Ramos (cell line): Measurements from ENCODE around the gene GRHPR.
"Not testable (repeated sequence)": the region's sequence is repeated elsewhere in the genome, so short reads cannot be mapped to it uniquely, and the experiment has no call there.

ENCODE experiments used
- in situ Hi-C: fragments of 300-500 bp; cut with MboI; formaldehyde crosslinking; loops from one replicate; pipeline ENCODE4 v1.14.3; 2022; ENCODE audit warnings: low sequenced_read_pairs; ENCODE audit not compliant: unreplicated experiment

Gene GRHPR

DNA sequence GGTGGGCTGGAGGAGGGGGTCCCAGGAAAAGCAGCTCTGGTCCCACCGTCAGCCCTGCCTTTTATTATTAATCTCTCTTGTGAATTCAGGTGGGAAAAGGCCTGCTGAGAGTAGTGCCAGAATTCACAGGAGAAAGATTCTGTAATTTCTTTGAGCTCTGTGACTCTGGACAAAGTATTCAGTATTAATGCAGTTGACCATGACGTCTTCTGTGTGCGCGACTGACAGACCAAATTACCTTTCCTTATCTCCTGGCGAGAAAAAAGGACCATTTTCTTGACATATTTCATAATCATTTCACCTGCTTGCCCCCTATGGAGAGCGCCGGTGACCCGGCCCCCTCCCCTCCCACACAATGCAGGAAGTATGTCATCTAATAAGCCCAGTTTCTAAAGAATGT lies 26.8 kb upstream of the GRHPR start:
- in situ Hi-C loops, result no loop called here

DNA sequence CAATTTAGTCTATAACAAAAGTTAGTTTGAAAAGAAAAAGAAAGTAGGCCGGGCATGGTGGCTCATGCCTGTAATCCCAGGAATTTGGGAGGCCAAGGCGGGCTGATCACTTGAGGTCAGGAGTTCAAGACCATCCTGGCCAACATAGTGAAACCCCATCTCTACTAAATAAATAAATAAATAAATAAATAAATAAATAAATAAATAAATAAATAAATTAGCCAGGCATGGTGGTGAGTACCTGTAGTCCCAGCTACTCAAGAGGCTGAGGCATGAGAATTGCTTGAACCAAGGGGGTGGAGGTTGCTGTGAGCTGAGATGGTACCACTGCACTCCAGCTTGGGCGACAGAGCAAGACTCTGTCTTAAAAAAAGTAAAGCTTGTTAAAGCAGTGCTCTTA lies 24.5 kb upstream of the GRHPR start:
- in situ Hi-C loops, result not testable (repeated sequence)

DNA sequence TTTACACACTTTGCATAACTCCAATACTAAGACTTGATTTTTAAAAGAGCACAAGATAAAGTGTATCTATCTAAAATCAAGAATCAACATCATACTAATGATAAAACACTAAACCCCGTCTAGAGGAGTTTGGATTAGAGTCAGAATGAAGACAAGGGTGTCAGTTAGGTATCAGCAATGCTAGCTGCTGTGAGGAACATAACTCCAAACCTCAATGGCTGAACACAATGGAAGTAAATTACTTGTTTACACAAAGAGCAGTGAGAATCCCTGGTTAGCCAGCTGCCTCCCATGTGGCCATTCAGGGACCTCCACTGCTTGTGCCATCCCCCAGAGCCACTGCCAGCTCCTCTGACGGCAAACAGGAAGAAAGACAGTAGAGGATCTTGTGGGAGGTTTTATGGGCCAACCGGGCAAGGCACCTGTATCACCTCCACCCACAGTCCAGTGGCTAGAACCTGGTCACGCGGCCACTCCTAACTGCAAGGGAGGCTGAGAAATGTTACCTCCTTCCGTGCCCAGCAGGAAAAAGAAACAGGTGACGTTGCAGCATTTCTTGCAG lies 24.0 kb upstream of the GRHPR start:
- in situ Hi-C loops, result no loop called here

DNA sequence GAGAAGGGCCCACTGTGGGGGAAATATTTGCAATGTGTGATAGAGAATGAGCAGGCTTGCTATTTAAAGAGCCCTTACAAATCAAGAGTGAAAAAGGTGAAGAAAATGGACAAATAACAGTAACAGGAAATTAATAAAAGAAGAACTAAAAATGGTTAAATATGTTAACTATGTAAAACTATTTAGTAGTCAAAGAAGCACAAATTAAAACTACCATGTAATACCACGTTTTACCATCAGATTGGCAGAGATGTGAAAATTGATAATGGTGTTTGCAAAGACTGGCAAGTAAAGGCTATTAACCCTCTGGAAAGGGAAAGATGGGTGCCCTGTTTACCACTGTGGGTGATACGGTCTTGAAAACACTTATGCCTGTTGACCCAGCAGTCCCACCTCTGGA lies 23.2 kb upstream of the GRHPR start:
- in situ Hi-C loops, result no loop called here

DNA sequence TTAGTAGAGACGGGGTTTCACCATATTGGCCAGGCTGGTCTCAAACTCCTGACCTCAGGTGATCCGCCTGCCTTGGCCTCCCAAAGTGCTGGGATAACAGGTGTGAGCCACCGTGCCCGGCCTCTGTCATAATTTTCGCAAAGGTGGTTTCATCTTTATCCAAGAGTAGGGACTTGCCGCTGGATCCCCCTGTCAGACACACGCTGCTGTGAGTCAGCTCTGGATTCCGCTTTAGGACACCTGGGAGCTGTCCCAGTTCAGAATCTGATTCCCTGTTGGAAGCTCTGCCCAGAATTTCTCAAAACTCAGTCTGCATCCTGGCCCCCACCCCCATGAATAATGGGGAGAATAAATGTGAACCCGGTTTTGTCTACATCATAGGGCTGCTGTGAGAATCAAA lies 17.9 kb upstream of the GRHPR start:
- in situ Hi-C loops, result loop anchor here (5.0 to 10.0 kb wide), 2 partner anchors 102 to 370 kb away; partner anchors contain the start of gene PAX5

DNA sequence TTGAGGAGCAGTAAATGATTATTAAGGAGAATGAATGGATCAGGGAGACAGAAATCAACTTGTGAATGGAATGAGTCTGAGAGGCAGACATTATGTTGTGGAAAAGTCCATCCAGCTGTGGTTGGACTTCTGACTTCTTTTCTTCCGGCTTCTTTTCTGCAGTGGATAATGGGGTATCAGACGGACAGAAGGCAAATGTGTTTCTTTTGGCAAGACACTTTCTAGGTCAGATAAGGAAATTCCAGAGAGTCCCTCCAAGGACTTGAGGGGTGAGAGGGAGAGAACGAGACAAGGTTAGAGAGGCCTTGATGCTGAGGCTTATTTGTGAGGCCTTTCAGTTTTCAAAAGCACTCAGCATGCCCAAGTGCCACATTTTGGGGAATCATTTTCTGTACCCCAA lies 17.1 kb upstream of the GRHPR start:
- in situ Hi-C loops, result loop anchor here (10.0 kb wide), 1 partner anchor 371 kb away; the partner anchor contains the start of gene PAX5

DNA sequence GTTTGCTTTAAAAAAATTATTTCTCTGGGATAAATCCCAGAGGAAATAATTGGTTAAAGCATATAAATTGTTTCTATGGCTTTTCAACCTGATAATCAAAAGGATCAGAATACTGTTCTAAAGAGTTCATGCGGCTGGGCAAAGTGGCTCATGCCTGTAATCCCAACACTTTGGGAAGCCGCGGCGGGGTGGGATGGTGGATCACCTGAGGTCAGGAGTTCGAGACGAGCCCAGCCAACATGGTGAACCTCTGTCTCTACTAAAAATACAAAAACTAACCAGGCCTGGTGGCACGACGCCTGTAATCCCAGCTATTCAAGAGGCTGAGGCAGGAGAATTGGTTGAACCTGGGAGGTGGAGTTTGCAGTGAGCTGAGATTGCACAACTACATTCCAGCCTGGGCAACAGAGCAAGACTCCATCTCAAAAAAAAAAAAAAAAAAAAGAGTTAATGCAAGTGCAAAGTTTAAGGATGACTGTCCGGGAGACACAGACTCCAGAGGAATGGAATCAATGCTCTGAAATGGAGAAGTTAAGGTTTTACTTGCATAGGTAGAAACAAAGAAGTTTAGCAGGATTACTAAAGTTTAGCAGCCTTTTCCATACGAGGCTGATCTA lies 16.6 kb upstream of the GRHPR start:
- in situ Hi-C loops, result loop anchor here (10.0 kb wide), 1 partner anchor 371 kb away; the partner anchor contains the start of gene PAX5

DNA sequence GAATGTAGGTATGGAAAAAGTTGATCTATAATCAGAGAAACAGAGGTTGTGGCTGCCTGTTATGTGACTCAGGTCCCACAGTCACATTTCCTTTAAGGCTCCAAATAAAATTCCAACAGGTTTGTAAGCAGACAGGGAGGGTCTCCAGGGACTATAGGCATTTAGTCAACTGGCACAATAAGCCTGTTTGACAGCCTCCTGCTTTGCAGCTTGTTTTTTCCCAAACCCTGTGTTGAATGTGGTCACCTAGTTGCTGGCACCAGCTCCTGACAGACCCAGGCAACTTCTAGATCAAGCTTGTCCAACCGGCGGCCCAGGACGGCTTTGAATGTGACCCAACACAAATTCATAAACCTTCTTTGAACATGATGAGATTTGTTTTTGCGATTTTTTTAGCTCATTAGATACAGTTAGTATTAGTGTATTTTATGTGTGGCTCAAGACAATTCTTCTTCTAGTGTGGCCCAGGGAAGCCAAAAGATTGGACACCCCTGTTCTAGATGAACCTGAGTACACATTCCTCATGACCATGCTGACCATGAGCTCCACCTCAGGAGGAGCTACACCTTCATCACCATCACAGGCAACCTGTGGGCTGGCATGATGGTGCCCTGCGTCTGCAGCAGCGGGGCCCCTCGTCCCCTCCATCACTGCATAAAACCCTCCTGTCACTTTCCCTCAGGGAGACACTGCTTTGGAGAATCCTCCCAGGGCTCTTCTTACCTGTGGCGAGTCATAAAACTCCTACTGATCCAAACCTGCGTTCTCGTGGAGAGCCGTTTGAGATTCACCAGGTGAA lies 15.7 kb upstream of the GRHPR start:
- in situ Hi-C loops, result loop anchor here (10.0 kb wide), 1 partner anchor 372 kb away; the partner anchor contains the start of gene PAX5

DNA sequence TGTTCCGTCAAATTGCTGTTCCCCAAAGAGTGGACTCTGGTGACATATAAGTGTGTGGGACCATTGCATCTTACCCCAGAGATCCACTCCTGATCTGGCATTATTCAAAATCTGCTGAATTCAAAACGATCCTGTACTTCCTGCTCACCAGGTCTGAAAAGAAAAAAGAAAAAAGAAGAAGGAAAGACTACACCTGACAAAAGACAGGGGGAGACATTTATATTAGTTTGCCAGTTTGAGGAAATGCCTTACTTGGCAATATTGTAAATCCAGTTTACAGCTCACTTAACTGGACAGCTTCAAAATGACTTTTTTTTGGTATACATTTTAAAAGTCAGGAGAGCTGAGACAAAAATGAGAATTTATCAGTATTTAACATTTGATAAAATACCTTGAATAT lies 15.0 kb upstream of the GRHPR start:
- in situ Hi-C loops, result loop anchor here (10.0 kb wide), 1 partner anchor 373 kb away; the partner anchor contains the start of gene PAX5

DNA sequence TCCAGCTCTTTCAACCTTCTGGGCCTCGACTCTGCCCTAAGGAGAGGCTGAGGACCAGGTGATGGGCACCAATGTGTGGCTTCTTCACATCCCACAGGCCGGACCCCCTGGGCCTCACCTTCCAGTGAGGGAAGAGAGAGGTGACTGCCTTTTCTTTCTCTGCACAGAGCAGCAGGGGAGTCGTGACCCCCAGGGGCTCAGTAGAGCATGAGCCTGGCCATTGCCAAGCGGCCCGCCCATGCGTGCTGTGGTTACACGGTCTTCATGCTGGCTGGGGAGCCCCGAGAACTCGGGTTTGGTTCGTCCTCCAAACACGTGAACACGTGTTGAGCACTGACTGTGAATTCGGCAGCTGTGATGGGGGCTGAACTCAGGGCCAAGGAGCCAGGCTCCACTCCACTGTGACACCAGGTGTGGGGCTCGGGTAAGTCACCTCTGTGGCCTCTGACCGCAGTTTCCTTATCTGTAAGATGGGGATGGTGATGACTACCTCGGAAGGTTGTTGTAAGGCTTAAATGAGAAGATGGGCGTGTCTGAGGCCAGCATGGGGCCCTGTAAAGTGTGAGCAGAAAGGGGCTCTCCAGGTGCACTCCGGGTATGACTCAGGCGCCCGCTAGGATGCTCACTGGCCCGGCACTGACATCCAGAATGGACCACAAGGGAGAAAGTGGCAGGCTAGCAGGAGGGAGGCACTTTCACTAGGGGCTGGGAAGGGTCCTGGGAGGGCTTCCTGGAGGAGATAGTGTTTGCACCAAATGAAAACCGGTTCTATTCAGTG lies 13.4 kb upstream of the GRHPR start:
- in situ Hi-C loops, result loop anchor here (10.0 kb wide), 1 partner anchor 374 kb away; the partner anchor contains the start of gene PAX5

DNA sequence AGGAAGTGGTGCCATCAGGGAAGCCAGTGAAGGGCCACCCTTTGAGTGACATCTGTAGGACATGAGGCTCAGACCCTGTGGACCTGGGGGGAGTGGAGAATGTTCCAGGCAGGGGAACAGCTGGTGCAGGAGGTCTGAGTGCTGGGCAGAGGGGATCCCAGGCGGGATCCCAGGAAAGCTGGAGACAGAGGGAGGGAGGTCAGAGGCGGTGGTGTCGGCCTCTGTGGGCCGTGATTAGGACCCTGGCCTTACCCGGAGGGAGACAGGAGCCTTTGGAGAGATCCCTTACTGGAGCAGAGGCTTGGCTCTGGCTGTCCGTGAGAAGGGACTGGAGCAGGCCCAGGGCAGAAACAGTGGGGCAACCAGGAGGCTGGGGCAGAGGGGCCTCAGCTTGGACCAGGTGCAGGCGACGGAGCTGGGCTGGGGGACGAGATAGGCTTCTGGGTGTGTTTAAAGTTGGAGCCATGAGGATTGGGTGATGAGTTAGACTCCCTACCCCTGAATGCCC lies 12.1 kb upstream of the GRHPR start:
- in situ Hi-C loops, result no loop called here

DNA sequence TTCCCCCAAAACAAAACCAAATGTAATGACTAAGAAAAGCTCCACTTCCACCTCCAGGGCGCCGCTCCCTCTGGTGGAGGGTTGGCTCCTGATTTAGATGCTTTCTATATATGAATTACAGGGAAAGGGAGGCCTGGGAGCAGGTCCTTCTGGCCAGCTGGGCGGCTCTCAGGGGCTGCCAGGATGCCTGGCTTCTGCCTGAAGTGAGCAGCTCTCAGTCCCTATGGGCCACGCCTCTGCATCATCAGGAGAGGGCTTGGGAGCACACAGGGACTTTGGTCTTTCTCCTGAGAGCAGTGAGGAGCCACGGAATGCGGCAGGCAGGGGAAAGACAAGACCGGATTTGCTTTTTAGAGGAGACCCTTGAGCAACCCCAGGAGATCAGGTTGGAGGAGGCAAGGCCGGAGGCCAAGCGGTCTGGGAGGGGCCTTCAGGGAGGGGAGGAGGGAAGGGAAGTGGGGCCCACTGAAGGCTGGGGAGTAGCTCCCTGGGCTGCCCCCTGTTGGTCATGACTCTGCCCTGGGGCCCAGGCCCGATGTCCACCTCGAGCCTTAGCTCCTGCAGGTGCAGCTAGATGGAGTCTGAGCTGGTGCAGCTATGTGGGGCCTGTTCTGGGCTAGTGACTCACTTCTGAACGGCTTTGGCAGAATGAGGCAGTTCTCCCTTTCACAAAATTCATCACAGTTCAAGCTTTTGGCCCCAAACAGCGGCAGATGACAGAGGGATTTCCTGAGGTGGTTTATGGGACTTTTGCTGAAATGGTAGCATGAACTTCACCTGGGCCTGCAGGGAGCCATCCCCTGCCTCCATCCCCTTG lies 11.3 kb upstream of the GRHPR start:
- in situ Hi-C loops, result no loop called here

DNA sequence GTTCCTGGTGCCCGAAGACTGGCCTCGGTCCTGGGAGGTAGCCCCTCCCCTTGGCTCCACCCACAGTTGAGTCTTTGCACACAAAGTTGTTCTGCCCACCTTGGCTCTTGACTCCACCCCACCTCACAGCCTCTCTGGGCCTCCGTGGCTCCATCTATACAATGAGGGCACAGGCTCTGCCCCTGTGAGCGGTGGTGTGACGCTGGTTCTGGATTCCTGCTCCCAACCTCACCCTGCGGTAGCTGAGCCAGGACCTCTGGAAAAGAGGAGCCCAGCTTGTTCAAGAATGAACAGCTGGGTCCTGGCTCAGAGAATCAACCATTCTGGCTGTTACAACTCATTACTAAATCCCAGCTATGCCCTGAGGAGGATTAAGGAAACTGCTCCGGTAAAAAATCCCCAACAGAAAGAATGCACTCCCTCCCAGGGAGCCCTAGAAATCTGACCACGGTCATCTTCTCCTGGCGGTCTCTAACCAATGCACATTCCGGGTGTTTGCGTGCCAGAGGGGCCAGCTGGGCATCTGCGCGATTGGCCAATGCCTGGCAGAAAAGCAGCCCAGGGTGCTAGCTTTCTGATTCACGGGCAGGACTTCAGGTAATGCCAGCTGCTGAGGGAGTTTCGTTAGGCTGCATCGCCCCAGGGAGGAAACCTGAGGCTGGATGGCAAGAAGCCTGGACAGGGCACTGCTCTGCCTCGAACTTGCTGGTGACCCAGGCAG lies 9.9 kb upstream of the GRHPR start:
- in situ Hi-C loops, result no loop called here

DNA sequence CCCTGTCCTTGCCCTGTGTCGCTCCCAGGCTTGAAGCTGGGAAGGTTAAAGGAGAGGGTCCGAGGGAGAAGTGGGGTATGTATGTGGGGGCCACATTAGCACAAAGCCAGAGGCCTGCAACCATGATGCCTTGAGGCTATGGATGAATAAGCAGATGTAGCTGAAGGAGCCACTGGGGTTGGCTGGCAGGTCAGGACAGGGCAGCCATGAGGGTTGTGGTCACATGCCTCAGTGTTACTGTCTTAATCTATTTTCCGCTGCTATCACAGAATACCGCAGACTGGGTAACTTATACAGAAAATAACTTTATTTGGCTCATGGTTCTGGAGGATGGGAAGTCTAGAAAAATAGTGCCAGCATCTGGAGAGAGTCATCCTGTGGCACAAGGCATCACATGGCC lies 9.2 kb upstream of the GRHPR start:
- in situ Hi-C loops, result no loop called here

DNA sequence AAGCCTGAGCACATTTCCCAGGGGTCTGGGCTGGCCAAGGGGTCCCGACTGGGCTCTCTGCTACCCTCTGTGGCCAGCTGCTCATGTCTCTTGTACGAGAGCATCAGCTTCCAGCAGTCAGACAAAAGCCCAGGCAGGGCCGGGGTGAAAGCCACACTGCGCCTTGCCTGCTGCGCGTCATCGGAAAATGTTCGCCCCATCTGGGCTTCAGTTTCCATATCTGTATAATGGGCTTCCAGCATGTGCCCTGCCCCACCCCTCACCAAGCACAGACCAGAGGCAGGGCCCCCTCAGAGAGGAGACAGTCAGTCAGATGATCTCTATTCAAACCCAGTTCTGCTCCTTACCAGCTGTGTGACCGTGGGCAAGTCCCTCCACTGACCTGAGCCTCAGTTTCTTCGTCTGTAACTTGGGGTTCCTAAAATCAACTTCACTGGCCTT lies 8.0 kb upstream of the GRHPR start:
- in situ Hi-C loops, result no loop called here

DNA sequence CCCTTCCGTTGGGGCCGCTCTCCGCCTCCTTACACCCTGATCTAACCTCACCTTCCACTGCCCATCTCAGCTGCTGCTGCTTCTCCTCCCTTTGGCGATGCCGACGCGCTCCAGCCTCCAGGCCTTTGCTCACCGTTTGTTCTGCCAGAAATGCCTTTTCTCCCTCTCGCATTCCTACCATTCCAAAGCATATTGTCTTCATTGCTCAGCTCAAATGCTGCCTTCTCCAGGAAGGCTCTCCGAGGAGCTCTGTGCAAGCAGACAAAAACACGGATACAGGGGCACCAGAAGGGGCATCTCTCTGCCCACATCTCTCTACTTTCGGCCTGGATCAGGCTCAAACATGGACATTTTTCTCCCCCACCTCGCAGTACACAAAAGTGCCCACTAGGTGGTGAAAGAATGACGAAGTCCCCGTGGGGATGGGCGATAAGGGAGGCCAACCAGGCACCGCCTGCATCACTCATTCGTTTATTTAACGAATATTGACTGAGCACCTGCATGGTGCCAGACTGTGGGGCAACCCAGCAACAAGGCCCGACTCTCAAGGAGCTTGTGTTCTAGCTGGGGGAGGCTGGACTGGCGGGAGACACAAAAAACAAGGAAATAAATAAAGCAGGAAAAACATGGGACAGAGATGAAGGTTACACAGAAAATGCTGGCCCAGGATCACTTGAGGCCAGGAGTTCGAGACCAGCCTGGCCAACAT lies 7.3 kb upstream of the GRHPR start:
- in situ Hi-C loops, result no loop called here

DNA sequence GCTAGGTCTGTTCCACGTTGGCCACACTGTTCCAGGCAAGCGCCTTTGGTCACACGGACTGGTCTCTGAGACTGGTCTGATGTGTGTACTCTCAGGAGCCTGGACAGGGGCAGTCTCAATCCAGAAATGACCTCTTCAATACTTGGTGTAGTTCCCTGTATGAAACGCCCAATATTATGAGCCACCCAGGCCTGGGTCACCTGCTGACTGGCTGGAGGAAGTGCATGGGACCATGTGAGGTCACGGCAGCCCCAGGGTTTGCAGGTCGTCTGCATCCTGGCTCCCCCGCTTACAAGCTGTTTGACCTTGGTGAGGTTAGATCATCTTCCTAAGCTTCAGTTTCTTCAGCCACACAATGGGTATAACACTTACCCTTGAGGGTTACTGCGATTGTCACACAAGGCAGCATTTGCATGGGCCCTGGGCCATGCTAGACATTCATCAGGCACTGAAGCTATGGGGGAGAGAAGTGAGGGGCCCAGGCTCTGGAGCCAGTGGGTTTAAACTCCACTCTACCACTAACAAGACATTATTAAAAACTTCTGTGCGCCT lies 5.2 kb upstream of the GRHPR start:
- in situ Hi-C loops, result no loop called here
